Neutrophil (primary cell): ENCODE measurements around the gene ADGRG6.

Experiments used
- H3K27ac ChIP-seq: fragments of 200-600 bp; sonication (generic); 2 replicates; pipeline ENCODE4 v1.5.1; 2016; ENCODE audit warnings: mild to moderate bottlenecking, moderate library complexity
- H3K27me3 ChIP-seq: fragments of 200-600 bp; sonication (generic); 2 replicates; pipeline ENCODE4 v1.6.0; 2016; ENCODE audit warnings: mild to moderate bottlenecking
- H3K36me3 ChIP-seq: fragments of 200-600 bp; sonication (generic); 2 replicates; pipeline ENCODE4 v1.5.1; 2017
- H3K4me1 ChIP-seq, 2 experiments: fragments of 200-600 bp in 1 of 2; sonication (generic) in 1 of 2; 1 replicate in 1 of 2; 2 replicates in 1 of 2; pipeline versions ENCODE4 v1.5.1 to v1.6.1; 2013 to 2016; ENCODE audit warnings: low read depth in 1 of 2, low read length in 1 of 2, mild to moderate bottlenecking in 1 of 2, moderate library complexity in 1 of 2; ENCODE audit not compliant: control insufficient read depth in 1 of 2, insufficient read depth in 1 of 2
- H3K4me3 ChIP-seq, 2 experiments: fragments of 200-600 bp in 1 of 2; sonication (generic) in 1 of 2; 1 replicate in 1 of 2; 2 replicates in 1 of 2; pipeline ENCODE4 v1.5.1; 2013 to 2016; ENCODE audit warnings: low read depth in 1 of 2, low read length in 1 of 2, mild to moderate bottlenecking in 1 of 2, moderate library complexity in 1 of 2
- H3K9me3 ChIP-seq: fragments of 200-600 bp; sonication (generic); 2 replicates; pipeline ENCODE4 v1.5.1; 2016
- TF ChIP-seq, protein P1 (sequence below): fragments of 200-600 bp; sonication (generic); IDR thresholded peaks from 2 replicates; pipeline ENCODE4 v1.5.1; 2016; ENCODE audit warnings: antibody characterized with exemption

The ADGRG6 gene

DNA sequence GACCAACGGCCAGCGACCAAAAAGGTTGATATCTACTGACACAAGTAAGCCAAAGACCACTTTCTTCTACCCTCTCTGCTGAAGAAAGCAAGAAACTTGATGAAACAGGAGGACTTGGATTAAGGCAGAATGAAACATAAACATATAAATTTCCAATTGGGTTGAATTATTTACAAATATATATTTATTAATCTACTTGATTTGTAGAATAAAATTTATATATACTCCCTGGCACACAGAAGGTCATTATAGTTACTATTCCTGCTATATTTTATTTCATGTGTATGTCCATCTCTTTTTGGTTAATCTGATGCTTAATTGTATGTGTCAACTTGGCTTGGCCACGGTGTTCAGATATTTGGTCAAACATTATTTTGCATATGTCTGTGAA, 4.2 kb upstream of the ADGRG6 start:
- Histone ChIP-seq H3K27ac (no peak overlapping the region), H3K36me3 (no peaks in the 10 kb centered on the region), H3K4me1 (peaks cover 8 to 22% of the 10 kb centered on the region in 2 experiments), H3K9me3 (no peaks in the 10 kb centered on the region), H3K4me3 (no peak overlapping the region), H3K27me3 (peaks cover 30% of the 10 kb centered on the region)
- TF ChIP-seq, protein P1, sequence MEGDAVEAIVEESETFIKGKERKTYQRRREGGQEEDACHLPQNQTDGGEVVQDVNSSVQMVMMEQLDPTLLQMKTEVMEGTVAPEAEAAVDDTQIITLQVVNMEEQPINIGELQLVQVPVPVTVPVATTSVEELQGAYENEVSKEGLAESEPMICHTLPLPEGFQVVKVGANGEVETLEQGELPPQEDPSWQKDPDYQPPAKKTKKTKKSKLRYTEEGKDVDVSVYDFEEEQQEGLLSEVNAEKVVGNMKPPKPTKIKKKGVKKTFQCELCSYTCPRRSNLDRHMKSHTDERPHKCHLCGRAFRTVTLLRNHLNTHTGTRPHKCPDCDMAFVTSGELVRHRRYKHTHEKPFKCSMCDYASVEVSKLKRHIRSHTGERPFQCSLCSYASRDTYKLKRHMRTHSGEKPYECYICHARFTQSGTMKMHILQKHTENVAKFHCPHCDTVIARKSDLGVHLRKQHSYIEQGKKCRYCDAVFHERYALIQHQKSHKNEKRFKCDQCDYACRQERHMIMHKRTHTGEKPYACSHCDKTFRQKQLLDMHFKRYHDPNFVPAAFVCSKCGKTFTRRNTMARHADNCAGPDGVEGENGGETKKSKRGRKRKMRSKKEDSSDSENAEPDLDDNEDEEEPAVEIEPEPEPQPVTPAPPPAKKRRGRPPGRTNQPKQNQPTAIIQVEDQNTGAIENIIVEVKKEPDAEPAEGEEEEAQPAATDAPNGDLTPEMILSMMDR = no peak

GRCh38 chr6:142297996-142298753, 3.6 kb upstream of the ADGRG6 start:
- TF ChIP-seq, protein P1 = no peak
- Histone ChIP-seq H3K4me1 (peaks cover 8 to 22% of the 10 kb centered on the region in 2 experiments), H3K36me3 (no peaks in the 10 kb centered on the region), H3K9me3 (no peaks in the 10 kb centered on the region), H3K4me3 (no peak overlapping the region), H3K27ac (no peak overlapping the region), H3K27me3 (peaks cover 36% of the 10 kb centered on the region)

- no peak overlapping the region for H3K4me3 ChIP-seq
- H3K4me1 ChIP-seq = peaks cover 8 to 15% of the 10 kb centered on the region in 2 experiments
- TF ChIP-seq, protein P1 = no peak
- H3K27me3 ChIP-seq = peaks cover 49% of the 10 kb centered on the region
- no peak overlapping the region for H3K27ac ChIP-seq
- H3K36me3 ChIP-seq = no peaks in the 10 kb centered on the region
- no peaks in the 10 kb centered on the region for H3K9me3 ChIP-seq
Measured at GRCh38 chr6:142300302-142300701, 1.5 kb upstream of the ADGRG6 start.

DNA sequence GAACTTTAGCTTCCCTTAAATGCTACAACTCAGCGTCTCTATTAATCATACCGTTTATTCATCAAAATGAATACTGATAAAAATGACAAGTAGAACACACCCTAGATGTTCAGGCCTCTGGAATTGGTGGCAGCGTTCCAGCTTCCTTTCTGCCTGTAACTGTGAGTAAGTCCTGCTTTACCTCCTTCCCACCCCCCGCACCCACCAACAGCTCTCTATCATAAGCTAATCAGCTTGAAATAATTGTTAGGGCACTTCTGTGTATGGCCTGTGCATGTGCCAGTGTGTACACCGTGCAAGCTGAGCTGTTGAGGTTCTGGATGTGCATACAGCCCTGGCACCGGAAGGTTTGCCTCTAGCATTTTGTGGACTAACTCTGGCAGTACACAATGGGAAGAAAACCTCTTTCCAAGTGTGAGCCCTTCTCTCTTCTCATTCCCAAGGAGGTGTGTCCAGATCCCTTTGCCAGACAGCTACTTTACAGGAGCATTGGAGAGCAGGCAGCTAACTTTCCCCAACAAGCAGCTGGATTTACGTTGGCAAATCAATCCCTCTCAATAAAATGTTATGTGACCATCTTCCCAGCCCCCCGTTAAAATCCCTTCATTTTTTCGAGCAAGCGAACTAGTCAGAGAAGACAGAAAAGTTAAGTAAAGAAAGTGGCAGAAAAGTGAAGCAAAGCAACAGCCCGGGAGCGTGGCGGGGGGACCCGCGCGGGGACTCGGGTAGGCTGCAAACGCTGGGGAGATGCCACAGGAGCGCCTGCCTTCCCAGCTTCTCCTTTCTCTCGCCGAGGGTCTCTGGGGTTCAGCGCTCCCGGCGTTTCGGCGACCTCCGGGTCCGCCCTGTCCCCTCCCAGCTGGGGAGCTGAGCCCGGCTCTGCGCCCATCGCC, 803 bp upstream of the ADGRG6 start:
- TF ChIP-seq, protein P1 = no peak
- peaks cover 8 to 15% of the 10 kb centered on the region in 2 experiments for H3K4me1 ChIP-seq
- peaks cover 49% of the 10 kb centered on the region for H3K27me3 ChIP-seq
- H3K27ac ChIP-seq = no peak overlapping the region
- H3K4me3 ChIP-seq = peak overlapping the region in 1 of 2 experiments; percentile 29
- no peaks in the 10 kb centered on the region for H3K36me3 ChIP-seq
- H3K9me3 ChIP-seq = no peaks in the 10 kb centered on the region

DNA sequence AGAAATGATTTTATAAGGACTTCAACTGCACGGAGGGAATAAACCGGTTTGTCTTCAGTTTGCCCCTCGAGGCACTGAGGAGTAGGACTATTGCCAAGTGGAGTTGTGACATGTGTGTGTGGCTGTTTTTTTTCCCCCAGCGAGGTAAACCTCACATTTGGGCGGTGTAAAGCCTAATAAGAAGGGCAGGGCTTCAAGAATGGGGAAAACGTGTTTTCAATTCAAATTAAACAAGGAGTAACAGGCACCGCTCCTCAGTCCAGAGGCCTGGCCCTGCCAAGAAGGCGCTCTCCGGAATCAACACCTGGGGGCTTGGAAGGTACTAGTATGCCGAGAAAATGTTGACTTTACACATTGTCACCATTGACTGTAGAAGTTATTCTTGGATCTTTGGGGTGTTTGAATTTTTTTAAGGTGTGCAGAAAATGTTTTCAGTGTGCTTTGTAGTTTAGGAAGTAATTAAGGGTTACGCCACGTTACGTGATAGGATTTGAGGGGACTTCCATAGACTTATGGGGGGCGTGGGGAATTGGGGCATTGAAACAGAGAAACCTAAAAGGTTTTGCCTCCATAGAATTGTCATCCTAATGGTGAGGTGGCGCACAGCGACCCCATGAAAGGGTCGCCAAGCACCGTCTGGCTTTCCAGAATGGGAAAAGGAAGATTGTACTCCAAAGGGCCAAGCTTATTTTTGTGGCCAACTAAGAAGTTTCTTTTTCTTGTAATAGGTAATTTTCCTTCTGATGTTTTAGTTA, 791 bp downstream of the ADGRG6 start:
- H3K4me1 ChIP-seq = peaks cover 8 to 15% of the 10 kb centered on the region in 2 experiments
- no peaks in the 10 kb centered on the region for H3K36me3 ChIP-seq
- no peaks in the 10 kb centered on the region for H3K9me3 ChIP-seq
- no peak overlapping the region for H3K4me3 ChIP-seq
- TF ChIP-seq, protein P1 = no peak
- H3K27me3 ChIP-seq = peaks cover 49% of the 10 kb centered on the region
- no peak overlapping the region for H3K27ac ChIP-seq
